Erythroblast (primary cell): ENCODE measurements around the gene PCDH15.

Experiments used
- GATA1 ChIP-seq: IDR thresholded peaks from 2 replicates; pipeline ENCODE4 v1.6.1; 2011; ENCODE audit warnings: low read depth, mild to moderate bottlenecking, control low read depth, low read length, moderate library complexity
- POLR2A ChIP-seq: IDR thresholded peaks from 2 replicates; pipeline ENCODE4 v1.6.1; 2011; ENCODE audit warnings: mild to moderate bottlenecking, low read length

DNA sequence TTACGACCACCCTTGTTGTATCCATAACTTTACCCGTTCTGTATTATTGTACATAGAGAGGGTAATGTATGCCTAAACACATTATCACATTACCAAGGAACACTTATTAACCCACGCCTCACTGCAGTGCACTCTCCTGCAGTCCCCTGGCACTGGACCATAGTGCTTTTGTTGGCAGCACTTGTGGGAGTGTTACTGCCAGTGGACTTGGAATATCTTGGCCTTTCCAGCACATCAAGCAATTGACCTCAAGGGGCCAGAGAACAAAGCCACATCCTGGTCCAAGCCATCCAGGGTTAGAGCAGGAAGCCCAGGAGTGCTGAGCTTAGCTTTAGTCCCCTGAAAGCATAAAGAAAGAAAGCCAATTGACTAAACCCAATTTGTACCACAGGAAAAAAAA is 304.2 kb downstream of the PCDH15 start:
- no peak for TF ChIP-seq POLR2A
- TF ChIP-seq GATA1, result no peak
